Measurements from ENCODE around the gene RPS19BP1.

The RPS19BP1 gene

GRCh38 chr22:39534591-39535356 is 2.2 kb upstream of the RPS19BP1 start:
- H3K36me3 ChIP-seq (ENCODE audit: control insufficient read depth, insufficient read depth, low read length) = peaks cover 2% of the 10 kb centered on the region
- H3K27me3 ChIP-seq (ENCODE audit: control insufficient read depth, insufficient read depth, low read length) = no peaks in the 10 kb centered on the region
- H3K9me3 ChIP-seq (ENCODE audit: control insufficient read depth, insufficient read depth, low read length) = no peaks in the 10 kb centered on the region
- H3K9ac ChIP-seq (ENCODE audit: low read depth, low read length) = no peak overlapping the region
- peak overlapping the region; percentile 43 for H3K4me3 ChIP-seq (ENCODE audit: low read depth, low read length)
- H3K4me1 ChIP-seq (ENCODE audit: control insufficient read depth, insufficient read depth, low read length) = peaks cover 16% of the 10 kb centered on the region

- Histone ChIP-seq H3K9ac (ENCODE audit: low read depth, low read length) (no peak overlapping the region), H3K4me3 (ENCODE audit: low read depth, low read length) (peak overlapping the region; percentile 41), H3K27me3 (ENCODE audit: control insufficient read depth, insufficient read depth, low read length) (no peaks in the 10 kb centered on the region), H3K4me1 (ENCODE audit: control insufficient read depth, insufficient read depth, low read length) (peaks cover 16% of the 10 kb centered on the region), H3K36me3 (ENCODE audit: control insufficient read depth, insufficient read depth, low read length) (peaks cover 6% of the 10 kb centered on the region), H3K9me3 (ENCODE audit: control insufficient read depth, insufficient read depth, low read length) (no peaks in the 10 kb centered on the region)
These were observed 1.6 kb upstream of the RPS19BP1 start for GRCh38 chr22:39534092-39534506.

- Histone ChIP-seq H3K9ac (ENCODE audit: low read depth, low read length) (no peak overlapping the region), H3K4me3 (ENCODE audit: low read depth, low read length) (peak overlapping the region; percentile 18), H3K4me1 (ENCODE audit: control insufficient read depth, insufficient read depth, low read length) (peaks cover 16% of the 10 kb centered on the region), H3K27me3 (ENCODE audit: control insufficient read depth, insufficient read depth, low read length) (no peaks in the 10 kb centered on the region), H3K36me3 (ENCODE audit: control insufficient read depth, insufficient read depth, low read length) (peaks cover 19% of the 10 kb centered on the region), H3K9me3 (ENCODE audit: control insufficient read depth, insufficient read depth, low read length) (no peaks in the 10 kb centered on the region)
These were observed 1.7 kb downstream of the RPS19BP1 start for GRCh38 chr22:39530692-39531331.

- Histone ChIP-seq H3K9me3 (ENCODE audit: control insufficient read depth, insufficient read depth, low read length) (no peaks in the 10 kb centered on the region), H3K9ac (ENCODE audit: low read depth, low read length) (no peak overlapping the region), H3K4me3 (ENCODE audit: low read depth, low read length) (no peak overlapping the region), H3K36me3 (ENCODE audit: control insufficient read depth, insufficient read depth, low read length) (peaks cover 19% of the 10 kb centered on the region), H3K27me3 (ENCODE audit: control insufficient read depth, insufficient read depth, low read length) (no peaks in the 10 kb centered on the region), H3K4me1 (ENCODE audit: control insufficient read depth, insufficient read depth, low read length) (peaks cover 12% of the 10 kb centered on the region)
These were observed 2.4 kb downstream of the RPS19BP1 start for GRCh38 chr22:39530116-39530515.

- Histone ChIP-seq H3K4me1 (ENCODE audit: control insufficient read depth, insufficient read depth, low read length) (peaks cover 9% of the 10 kb centered on the region), H3K27me3 (ENCODE audit: control insufficient read depth, insufficient read depth, low read length) (no peaks in the 10 kb centered on the region), H3K9ac (ENCODE audit: low read depth, low read length) (peak overlapping the region; percentile 47), H3K9me3 (ENCODE audit: control insufficient read depth, insufficient read depth, low read length) (no peaks in the 10 kb centered on the region), H3K36me3 (ENCODE audit: control insufficient read depth, insufficient read depth, low read length) (peaks cover 19% of the 10 kb centered on the region), H3K4me3 (ENCODE audit: low read depth, low read length) (no peak overlapping the region)
These were observed 3.1 kb downstream of the RPS19BP1 start for GRCh38 chr22:39529487-39529851.

GRCh38 chr22:39528681-39529486 is 3.7 kb downstream of the RPS19BP1 start:
- H3K27me3 ChIP-seq (ENCODE audit: control insufficient read depth, insufficient read depth, low read length) = no peaks in the 10 kb centered on the region
- no peak overlapping the region for H3K4me3 ChIP-seq (ENCODE audit: low read depth, low read length)
- H3K4me1 ChIP-seq (ENCODE audit: control insufficient read depth, insufficient read depth, low read length) = peaks cover 5% of the 10 kb centered on the region
- H3K36me3 ChIP-seq (ENCODE audit: control insufficient read depth, insufficient read depth, low read length) = peaks cover 25% of the 10 kb centered on the region
- H3K9ac ChIP-seq (ENCODE audit: low read depth, low read length) = peak overlapping the region; percentile 47
- H3K9me3 ChIP-seq (ENCODE audit: control insufficient read depth, insufficient read depth, low read length) = no peaks in the 10 kb centered on the region

GRCh38 chr22:39528080-39528661 is 4.4 kb downstream of the RPS19BP1 start:
- H3K4me3 ChIP-seq (ENCODE audit: low read depth, low read length) = no peak overlapping the region
- H3K9ac ChIP-seq (ENCODE audit: low read depth, low read length) = no peak overlapping the region
- peaks cover 2% of the 10 kb centered on the region for H3K4me1 ChIP-seq (ENCODE audit: control insufficient read depth, insufficient read depth, low read length)
- H3K36me3 ChIP-seq (ENCODE audit: control insufficient read depth, insufficient read depth, low read length) = peaks cover 30% of the 10 kb centered on the region
- H3K27me3 ChIP-seq (ENCODE audit: control insufficient read depth, insufficient read depth, low read length) = no peaks in the 10 kb centered on the region
- no peaks in the 10 kb centered on the region for H3K9me3 ChIP-seq (ENCODE audit: control insufficient read depth, insufficient read depth, low read length)

- Histone ChIP-seq H3K9me3 (ENCODE audit: control insufficient read depth, insufficient read depth, low read length) (no peaks in the 10 kb centered on the region), H3K36me3 (ENCODE audit: control insufficient read depth, insufficient read depth, low read length) (peaks cover 37% of the 10 kb centered on the region), H3K27me3 (ENCODE audit: control insufficient read depth, insufficient read depth, low read length) (no peaks in the 10 kb centered on the region), H3K4me1 (ENCODE audit: control insufficient read depth, insufficient read depth, low read length) (peaks cover 2% of the 10 kb centered on the region), H3K4me3 (ENCODE audit: low read depth, low read length) (no peak overlapping the region), H3K9ac (ENCODE audit: low read depth, low read length) (no peak overlapping the region)
These were observed 5.0 kb downstream of the RPS19BP1 start for GRCh38 chr22:39527481-39527961.

GRCh38 chr22:39526736-39527171 is 5.8 kb downstream of the RPS19BP1 start:
- Histone ChIP-seq H3K27me3 (ENCODE audit: control insufficient read depth, insufficient read depth, low read length) (no peaks in the 10 kb centered on the region), H3K9me3 (ENCODE audit: control insufficient read depth, insufficient read depth, low read length) (no peaks in the 10 kb centered on the region), H3K4me3 (ENCODE audit: low read depth, low read length) (no peak overlapping the region), H3K4me1 (ENCODE audit: control insufficient read depth, insufficient read depth, low read length) (peaks cover 2% of the 10 kb centered on the region), H3K9ac (ENCODE audit: low read depth, low read length) (no peak overlapping the region), H3K36me3 (ENCODE audit: control insufficient read depth, insufficient read depth, low read length) (peaks cover 44% of the 10 kb centered on the region)

- H3K9ac ChIP-seq (ENCODE audit: low read depth, low read length) = no peak overlapping the region
- H3K4me3 ChIP-seq (ENCODE audit: low read depth, low read length) = no peak overlapping the region
- H3K9me3 ChIP-seq (ENCODE audit: control insufficient read depth, insufficient read depth, low read length) = no peaks in the 10 kb centered on the region
- H3K27me3 ChIP-seq (ENCODE audit: control insufficient read depth, insufficient read depth, low read length) = no peaks in the 10 kb centered on the region
- peaks cover 2% of the 10 kb centered on the region for H3K4me1 ChIP-seq (ENCODE audit: control insufficient read depth, insufficient read depth, low read length)
- peaks cover 54% of the 10 kb centered on the region for H3K36me3 ChIP-seq (ENCODE audit: control insufficient read depth, insufficient read depth, low read length)
These were observed 6.9 kb downstream of the RPS19BP1 start for GRCh38 chr22:39525658-39525975.

- Histone ChIP-seq H3K4me1 (ENCODE audit: control insufficient read depth, insufficient read depth, low read length) (peaks cover 2% of the 10 kb centered on the region), H3K9me3 (ENCODE audit: control insufficient read depth, insufficient read depth, low read length) (no peaks in the 10 kb centered on the region), H3K36me3 (ENCODE audit: control insufficient read depth, insufficient read depth, low read length) (peaks cover 56% of the 10 kb centered on the region), H3K9ac (ENCODE audit: low read depth, low read length) (no peak overlapping the region), H3K27me3 (ENCODE audit: control insufficient read depth, insufficient read depth, low read length) (no peaks in the 10 kb centered on the region), H3K4me3 (ENCODE audit: low read depth, low read length) (no peak overlapping the region)
These were observed 7.5 kb downstream of the RPS19BP1 start for GRCh38 chr22:39524753-39525657.

Measured in iPS-15b (cell line).